Pancreas (tissue), 10 donors: ENCODE measurements around the gene SMCO3. TPM values are rescaled to one million over a fixed set of nuclear protein-coding genes. Genes with fewer than 3 reads are reported as not detected.

ENCODE experiments used
- ATAC-seq, 4 donors: fragments of 200-7000 bp; cut with Tn5 transposase; one replicate each; pipeline versions ENCODE4 v1.8.0 to v1.9.1; 2020; ENCODE audit warnings: mild to moderate bottlenecking in 4 of 4, moderate library complexity in 4 of 4
- DNase-seq, 6 donors: peaks; one replicate each; pipeline ENCODE4 v3.0.0-alpha.2; 2020
- FAIRE-seq: peaks from 2 replicates; lab custom pipeline; 2012; peaks lifted over from hg19 to GRCh38; lab: Jason Lieb, UNC
- H3K27ac ChIP-seq, 4 donors: fragments of 200-600 bp; sonication (generic); 1 replicate in 3 of 4; 2 replicates in 1 of 4; pipeline versions ENCODE4 v1.5.0 to v1.8.0; 2020
- H3K27me3 ChIP-seq, 4 donors: fragments of 200-600 bp; one replicate each; pipeline ENCODE4 v1.8.0; 2021
- H3K36me3 ChIP-seq, 3 donors: fragments of 200-600 bp; sonication (generic) in 1 of 3; one replicate each; pipeline versions ENCODE4 v1.5.0 to v1.8.0; 2020 to 2021
- H3K4me1 ChIP-seq, 3 donors: fragments of 200-600 bp; one replicate each; pipeline ENCODE4 v1.8.0; 2021
- H3K4me3 ChIP-seq, 4 donors: fragments of 200-600 bp; sonication (generic) in 2 of 4; one replicate each; pipeline versions ENCODE4 v1.5.0 to v1.8.0; 2020 to 2021
- H3K9me3 ChIP-seq, 4 donors: fragments of 200-600 bp; one replicate each; pipeline ENCODE4 v1.8.0; 2021
- CTCF ChIP-seq, 4 donors: fragments of 200-600 bp; sonication (generic) in 3 of 4; IDR thresholded peaks; one replicate each; pipeline versions ENCODE4 v1.5.0 to v1.8.0; 2021; ENCODE audit warnings: antibody characterized with exemption in 4 of 4
- WGBS, 2 donors: extraction: QIAGEN DNeasy Blood & Tissue Kit; methylation state at CpG; one replicate each; pipeline ENCODE4 v1.1.7; 2013; 5-methylcytosine and 5-hydroxymethylcytosine counted together
- intact Hi-C, 3 donors: fragments of 100-400 bp; cut with DNase I; formaldehyde crosslinking; loops; one replicate each; pipeline versions ENCODE4 v1.11.1 to v1.14.2; 2022
- polyA plus RNA-seq, 2 donors: library from polyadenylated mRNA; stranded (reverse); fragments of 200-250 nt; gene quantifications; one replicate each; pipeline ENCODE4 v1.2.3, GENCODE V29; 2013
- total RNA-seq, 6 donors: library from RNA; stranded (reverse); fragmentation: NEBNext Ultra II Directional in 4 of 6; extraction: Animal tissue kit (Norgen Biotek cat#: 25700) in 4 of 6; gene quantifications; one replicate each; pipeline versions ENCODE4 v1.2.1 to v1.2.4, GENCODE V29; 2021 to 2023
- donor health status: healthy with polysubstance abuse.
- donor health status: DM: no; HTN: no; CAD: no; lungs with moderate emphysema.
- donor health status: DM: no; HTN: no; CAD: no.
- donor health status: control.
- donor health status: control.
- donor health status: Bipolar disorder and iron deficiency.
- donor health status: DM: yes; HTN: yes; CAD: no.
- donor health status: DM: no; HTN: no; CAD: no.
- donor health status: DM: no; HTN: no; CAD: no.
- donor health status: DM: yes; HTN: yes; CAD: no.

Gene SMCO3
- total and polyA plus RNA-seq, 8 donors = 0.12 to 0.30 (median 0.19) TPM; not detected in 3

GRCh38 chr12:14769969-14770495, 44.0 kb downstream of the SMCO3 start:
- WGBS, 2 donors = 0% methylated on average over 38 of the region's 38 CpGs

GRCh38 chr12:14769466-14769968, 44.5 kb downstream of the SMCO3 start:
- peak overlapping the region; percentile 92 to 99 (median 94) for H3K27ac ChIP-seq
- no peak for TF ChIP-seq CTCF (IDR thresholded peaks at IDR 0.05)
- peaks cover 0 to 4% (median 3%) of the 10 kb centered on the region in 3 donors for H3K4me1 ChIP-seq
- peak in 5 of 6 donors; percentile 42 to 69 (median 62) for DNase-seq
- no peaks in the 10 kb centered on the region for H3K27me3 ChIP-seq
- intact Hi-C loops = no loop called here
- H3K4me3 ChIP-seq = peak overlapping the region; percentile 64 to 85 (median 70)
- WGBS, 2 donors = 1 to 2% methylated on average over 26 of the region's 26 CpGs
- FAIRE-seq = no peak
- peak; percentile 10 to 26 (median 20) for ATAC-seq
- no peaks in the 10 kb centered on the region for H3K9me3 ChIP-seq
- no peaks in the 10 kb centered on the region for H3K36me3 ChIP-seq

More at GRCh38 chr12:14769969-14770495, 44.0 kb downstream of the SMCO3 start:
- Histone ChIP-seq H3K36me3 (no peaks in the 10 kb centered on the region), H3K27ac (peak overlapping the region; percentile 92 to 99 (median 94)), H3K4me1 (peaks cover 0 to 4% (median 3%) of the 10 kb centered on the region in 3 donors), H3K4me3 (peak overlapping the region; percentile 64 to 85 (median 70)), H3K27me3 (no peaks in the 10 kb centered on the region), H3K9me3 (no peaks in the 10 kb centered on the region)
- intact Hi-C loops = no loop called here
- ATAC-seq (peak; percentile 63 to 80 (median 72)), DNase-seq (peak; percentile 85 to 94 (median 91)), FAIRE-seq (no peak)
- TF ChIP-seq CTCF (IDR thresholded peaks at IDR 0.05) = peak; percentile 56 to 82 (median 72)

- H3K4me1 ChIP-seq = peaks cover 0 to 4% (median 3%) of the 10 kb centered on the region in 3 donors
- DNase-seq = peak in 5 of 6 donors; percentile 37 to 61 (median 42)
- intact Hi-C loops = no loop called here
- H3K27ac ChIP-seq = peak overlapping the region; percentile 92 to 99 (median 94)
- H3K27me3 ChIP-seq = no peaks in the 10 kb centered on the region
- FAIRE-seq = no peak
- 14% methylated on average over 12 to 16 of the region's 16 CpGs for WGBS, 2 donors
- H3K9me3 ChIP-seq = no peaks in the 10 kb centered on the region
- H3K4me3 ChIP-seq = peak overlapping the region; percentile 64 to 85 (median 70)
- no peaks in the 10 kb centered on the region for H3K36me3 ChIP-seq
- TF ChIP-seq CTCF (IDR thresholded peaks at IDR 0.05) = no peak
- ATAC-seq = peak; percentile 2 to 13 (median 6)
These were observed 45.1 kb downstream of the SMCO3 start for GRCh38 chr12:14768823-14769405.

- no peak for TF ChIP-seq CTCF (IDR thresholded peaks at IDR 0.05)
- H3K9me3 ChIP-seq = no peaks in the 10 kb centered on the region
- no peak for FAIRE-seq
- peak overlapping the region in 2 of 4 donors; percentile 94 to 99 for H3K27ac ChIP-seq
- no peak for ATAC-seq
- no peak for DNase-seq
- no peaks in the 10 kb centered on the region for H3K27me3 ChIP-seq
- no peaks in the 10 kb centered on the region for H3K36me3 ChIP-seq
- peak overlapping the region in 3 of 4 donors; percentile 64 to 85 (median 69) for H3K4me3 ChIP-seq
- peaks cover 4 to 5% (median 5%) of the 10 kb centered on the region in 3 donors for H3K4me1 ChIP-seq
- 44 to 47% methylated on average over 1 of the region's 1 CpG for WGBS, 2 donors
- intact Hi-C loops = no loop called here
These were observed 46.4 kb downstream of the SMCO3 start for GRCh38 chr12:14767617-14768016.
